DOHH2 (cell line): Measurements from ENCODE around the gene LRRC42.

Source experiments
- H3F3A ChIP-seq: fragments of 200-600 bp; sonication (generic), shearing (Covaris generic); 2 replicates; pipeline ENCODE4 v1.6.0; 2016; ENCODE audit warnings: antibody characterized with exemption, mild to moderate bottlenecking; ENCODE audit not compliant: control insufficient read depth, insufficient read depth
- H3K27ac ChIP-seq: fragments of 200-600 bp; sonication (generic); 2 replicates; pipeline ENCODE4 v1.5.1; 2014; ENCODE audit warnings: low read depth, mild to moderate bottlenecking, low read length, moderate library complexity
- H3K27me3 ChIP-seq: fragments of 200-600 bp; sonication (generic); 2 replicates; pipeline ENCODE4 v1.6.1; 2014; ENCODE audit warnings: mild to moderate bottlenecking, low read length, mixed read lengths; ENCODE audit not compliant: control insufficient read depth
- H3K36me3 ChIP-seq: fragments of 200-600 bp; sonication (generic); 2 replicates; pipeline ENCODE4 v1.6.1; 2014; ENCODE audit warnings: mild to moderate bottlenecking, low read length, moderate library complexity, mixed read lengths; ENCODE audit not compliant: control insufficient read depth
- H3K4me1 ChIP-seq: fragments of 200-600 bp; sonication (generic); 2 replicates; pipeline ENCODE4 v1.6.1; 2014; ENCODE audit warnings: mild to moderate bottlenecking, low read length, mixed read lengths; ENCODE audit not compliant: control insufficient read depth
- H3K4me2 ChIP-seq: fragments of 200-600 bp; sonication (generic); 2 replicates; pipeline ENCODE4 v1.6.0; 2014; ENCODE audit warnings: mild to moderate bottlenecking, low read length, moderate library complexity
- H3K4me3 ChIP-seq: fragments of 200-600 bp; sonication (generic); 2 replicates; pipeline ENCODE4 v1.5.1; 2014; ENCODE audit warnings: mild to moderate bottlenecking, low read length, mixed read lengths
- H3K79me2 ChIP-seq: fragments of 200-600 bp; sonication (generic); 2 replicates; pipeline ENCODE4 v1.6.1; 2014; ENCODE audit warnings: mild to moderate bottlenecking, low read length, mixed read lengths; ENCODE audit not compliant: control insufficient read depth
- H3K9me2 ChIP-seq: fragments of 200-600 bp; sonication (generic); replicated peaks from 2 replicates; pipeline ENCODE4 v1.6.1; 2014; ENCODE audit warnings: mild to moderate bottlenecking, low read length, mixed read lengths; ENCODE audit not compliant: control insufficient read depth
- H3K9me3 ChIP-seq: fragments of 200-600 bp; sonication (generic); 2 replicates; pipeline ENCODE4 v1.6.1; 2014; ENCODE audit warnings: antibody characterized with exemption, low read length, mixed read lengths; ENCODE audit not compliant: control insufficient read depth, insufficient read depth
- H4K20me1 ChIP-seq: fragments of 200-600 bp; sonication (generic); 2 replicates; pipeline ENCODE4 v1.6.0; 2014; ENCODE audit warnings: low read depth, mild to moderate bottlenecking, antibody characterized with exemption, low read length, moderate library complexity; ENCODE audit not compliant: control insufficient read depth, insufficient read depth
- EZH2phosphoT487 ChIP-seq: fragments of 200-600 bp; sonication (generic); IDR thresholded peaks from 2 replicates; pipeline ENCODE4 v1.6.1; 2017; ENCODE audit warnings: borderline replicate concordance, mild to moderate bottlenecking, antibody characterized with exemption, low read length, moderate library complexity, mixed read lengths
- TF ChIP-seq, protein P1 (sequence below): fragments of 200-600 bp; sonication (generic); IDR thresholded peaks from one replicate; pipeline ENCODE4 v1.5.1; 2014; ENCODE audit warnings: antibody characterized with exemption, mild to moderate bottlenecking, low read depth, low read length; ENCODE audit not compliant: poor library complexity, severe bottlenecking

LRRC42 gene

DNA sequence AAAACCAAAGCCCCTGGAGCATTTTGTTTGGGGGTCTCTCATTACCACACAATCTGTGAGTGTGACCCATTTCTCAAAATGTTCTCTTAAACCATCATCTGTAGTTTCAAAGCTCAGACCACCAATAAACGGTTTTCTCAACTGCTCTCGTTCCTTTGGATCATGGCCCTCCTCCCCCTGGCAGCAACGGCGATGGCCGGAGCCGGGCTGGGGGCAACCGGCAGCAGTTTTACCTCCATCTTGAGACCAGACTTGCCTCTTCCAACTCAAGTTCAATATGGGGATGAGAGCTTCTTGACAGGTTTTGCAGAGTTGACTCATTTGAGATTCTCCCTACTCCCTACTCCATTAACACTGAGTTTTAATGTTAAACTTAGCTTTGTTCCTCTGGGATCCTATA, 29.7 kb downstream of the LRRC42 start:
- H3K27me3 ChIP-seq = no peaks in the 10 kb centered on the region
- H3K27ac ChIP-seq = no peak overlapping the region
- H3K4me1 ChIP-seq = no peaks in the 10 kb centered on the region
- no peak overlapping the region for H3K4me3 ChIP-seq
- TF ChIP-seq, protein P1, sequence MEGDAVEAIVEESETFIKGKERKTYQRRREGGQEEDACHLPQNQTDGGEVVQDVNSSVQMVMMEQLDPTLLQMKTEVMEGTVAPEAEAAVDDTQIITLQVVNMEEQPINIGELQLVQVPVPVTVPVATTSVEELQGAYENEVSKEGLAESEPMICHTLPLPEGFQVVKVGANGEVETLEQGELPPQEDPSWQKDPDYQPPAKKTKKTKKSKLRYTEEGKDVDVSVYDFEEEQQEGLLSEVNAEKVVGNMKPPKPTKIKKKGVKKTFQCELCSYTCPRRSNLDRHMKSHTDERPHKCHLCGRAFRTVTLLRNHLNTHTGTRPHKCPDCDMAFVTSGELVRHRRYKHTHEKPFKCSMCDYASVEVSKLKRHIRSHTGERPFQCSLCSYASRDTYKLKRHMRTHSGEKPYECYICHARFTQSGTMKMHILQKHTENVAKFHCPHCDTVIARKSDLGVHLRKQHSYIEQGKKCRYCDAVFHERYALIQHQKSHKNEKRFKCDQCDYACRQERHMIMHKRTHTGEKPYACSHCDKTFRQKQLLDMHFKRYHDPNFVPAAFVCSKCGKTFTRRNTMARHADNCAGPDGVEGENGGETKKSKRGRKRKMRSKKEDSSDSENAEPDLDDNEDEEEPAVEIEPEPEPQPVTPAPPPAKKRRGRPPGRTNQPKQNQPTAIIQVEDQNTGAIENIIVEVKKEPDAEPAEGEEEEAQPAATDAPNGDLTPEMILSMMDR = no peak
- H3K9me3 ChIP-seq = no peaks in the 10 kb centered on the region
- no peak overlapping the region for H3K4me2 ChIP-seq
- H3K36me3 ChIP-seq = no peaks in the 10 kb centered on the region; the same call in 1 of the 2 replicates
- H4K20me1 ChIP-seq = no peaks in the 10 kb centered on the region; the same call in 1 of the 2 replicates
- no peaks in the 10 kb centered on the region for H3K9me2 ChIP-seq
- H3K79me2 ChIP-seq = no peaks in the 10 kb centered on the region
- no peaks in the 10 kb centered on the region for H3F3A ChIP-seq

DNA sequence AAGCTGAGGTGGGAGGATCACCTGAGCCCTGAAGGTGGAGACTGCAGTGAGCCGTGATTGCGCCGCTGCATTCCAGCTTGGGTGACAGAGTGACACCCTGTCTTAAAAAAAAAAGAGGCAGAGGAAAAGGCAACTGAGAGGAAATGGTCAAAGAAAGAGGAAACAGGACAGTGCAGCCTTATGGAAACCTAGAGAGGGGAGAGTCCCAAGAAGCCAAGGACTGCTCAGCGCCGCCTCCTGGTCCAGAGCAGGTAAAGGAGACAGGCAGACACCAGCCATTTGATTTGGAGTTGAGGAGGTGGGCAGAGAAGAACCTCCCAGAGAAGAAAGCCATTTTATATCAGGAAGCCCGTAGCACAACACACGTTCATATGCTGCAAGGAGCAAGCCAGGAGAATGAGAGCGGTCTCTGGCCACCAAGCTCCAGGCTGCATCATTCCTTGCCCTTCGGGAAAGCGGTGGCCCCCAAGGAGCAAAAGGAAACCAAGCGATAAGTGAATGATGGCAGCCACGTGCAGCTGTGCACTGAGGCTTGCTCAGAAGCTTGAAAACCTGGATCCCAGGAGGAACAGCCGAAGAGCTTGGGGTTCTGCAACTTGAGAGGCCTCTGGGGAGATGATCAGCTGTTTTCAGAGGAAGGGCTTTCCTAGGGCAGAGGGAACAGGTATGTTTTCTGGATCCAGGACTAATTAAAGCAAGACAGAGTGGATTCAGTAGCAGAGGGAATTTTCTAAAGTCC, 33.7 kb downstream of the LRRC42 start:
- TF ChIP-seq EZH2phosphoT487 = no peak
- TF ChIP-seq, protein P1 = no peak
- Histone ChIP-seq H3K79me2 (no peaks in the 10 kb centered on the region), H3K4me3 (no peak overlapping the region), H3K4me1 (no peaks in the 10 kb centered on the region), H4K20me1 (no peaks in the 10 kb centered on the region; the same call in 1 of the 2 replicates), H3F3A (no peaks in the 10 kb centered on the region), H3K4me2 (no peak overlapping the region), H3K27me3 (no peaks in the 10 kb centered on the region), H3K9me3 (no peaks in the 10 kb centered on the region), H3K36me3 (no peaks in the 10 kb centered on the region), H3K9me2 (no peaks in the 10 kb centered on the region), H3K27ac (no peak overlapping the region)

DNA sequence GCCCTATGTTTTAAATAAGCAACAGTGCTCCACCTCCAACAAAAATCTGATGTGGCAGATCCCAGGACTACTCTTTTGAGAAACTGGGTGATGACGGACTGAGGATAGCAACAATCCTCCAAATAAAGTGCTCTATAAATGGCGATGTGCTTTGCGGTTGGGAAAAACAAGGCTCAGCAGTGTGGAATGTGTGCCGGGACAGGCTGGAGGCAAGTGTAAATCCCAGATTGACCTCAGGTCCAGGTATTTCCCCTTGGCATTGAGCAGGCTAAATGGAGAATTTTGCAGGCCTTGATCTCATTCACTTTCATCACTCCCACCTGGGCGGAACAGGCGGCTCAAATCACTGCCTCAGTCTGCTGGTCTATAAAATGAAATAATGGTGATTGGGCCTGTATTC, 35.1 kb downstream of the LRRC42 start:
- Histone ChIP-seq H3F3A (no peaks in the 10 kb centered on the region), H3K27ac (no peak overlapping the region), H3K36me3 (no peaks in the 10 kb centered on the region), H3K9me2 (no peaks in the 10 kb centered on the region), H3K79me2 (no peaks in the 10 kb centered on the region), H3K9me3 (no peaks in the 10 kb centered on the region), H3K27me3 (no peaks in the 10 kb centered on the region), H4K20me1 (no peaks in the 10 kb centered on the region; the same call in 1 of the 2 replicates), H3K4me1 (no peaks in the 10 kb centered on the region), H3K4me3 (no peak overlapping the region), H3K4me2 (no peak overlapping the region)
- TF ChIP-seq EZH2phosphoT487 = no peak
- TF ChIP-seq, protein P1 = no peak
